ENCODE results near the gene MSGN1.

- TF ChIP-seq CTCF (IDR thresholded peaks at IDR 0.05) (no peak), POLR2A (IDR thresholded peaks at IDR 0.05) (no peak)
These were observed 22.4 kb upstream of the MSGN1 start for GRCh38 chr2:17793803-17794354.
